KMS-11 (cell line): ENCODE results near the gene RNFT2.

Experiments used
- H2AFZ ChIP-seq: fragments of 200-600 bp; sonication (generic); 2 replicates; pipeline ENCODE4 v1.6.1; 2016; ENCODE audit warnings: antibody characterized with exemption, mixed run types, low read depth
- H3K27ac ChIP-seq: fragments of 200-600 bp; sonication (generic); 2 replicates; pipeline ENCODE4 v1.6.1; 2016; ENCODE audit warnings: mild to moderate bottlenecking, mixed run types
- H3K27me3 ChIP-seq: fragments of 200-600 bp; sonication (generic); 2 replicates; pipeline ENCODE4 v1.6.1; 2017; ENCODE audit warnings: mild to moderate bottlenecking, low read depth, mixed run types, moderate library complexity; ENCODE audit not compliant: insufficient read depth
- H3K36me3 ChIP-seq: fragments of 200-600 bp; sonication (generic); 2 replicates; pipeline ENCODE4 v1.6.1; 2017; ENCODE audit warnings: mild to moderate bottlenecking, mixed run types; ENCODE audit not compliant: insufficient read depth
- H3K4me1 ChIP-seq: fragments of 200-600 bp; sonication (generic); 2 replicates; pipeline ENCODE4 v1.6.1; 2016; ENCODE audit warnings: mild to moderate bottlenecking, low read depth, mixed run types; ENCODE audit not compliant: poor library complexity, severe bottlenecking
- H3K4me2 ChIP-seq: fragments of 200-600 bp; sonication (generic); 2 replicates; pipeline ENCODE4 v1.7.0; 2016; ENCODE audit warnings: mild to moderate bottlenecking, mixed run types
- H3K4me3 ChIP-seq: fragments of 200-600 bp; sonication (generic); IDR thresholded peaks from 2 replicates; pipeline ENCODE4 v1.6.1; 2017; ENCODE audit warnings: low read depth, low read length, mixed read lengths; ENCODE audit not compliant: insufficient read depth
- H3K79me2 ChIP-seq: fragments of 200-600 bp; sonication (generic); 2 replicates; pipeline ENCODE4 v1.6.1; 2016; ENCODE audit warnings: low read depth, mixed run types; ENCODE audit not compliant: insufficient read depth
- H3K9ac ChIP-seq: fragments of 200-600 bp; sonication (generic); 2 replicates; pipeline ENCODE4 v1.6.1; 2016; ENCODE audit warnings: mild to moderate bottlenecking, mixed run types
- H4K20me1 ChIP-seq: fragments of 200-600 bp; sonication (generic); 2 replicates; pipeline ENCODE4 v1.6.1; 2016; ENCODE audit warnings: mild to moderate bottlenecking, mixed run types; ENCODE audit not compliant: insufficient read depth
- TF ChIP-seq, protein P1 (sequence below): fragments of 200-600 bp; sonication (generic); conservative IDR thresholded peaks from 2 replicates; pipeline ENCODE4 v1.6.1; 2017; ENCODE audit warnings: low read depth, mild to moderate bottlenecking, antibody characterized with exemption, low read length, moderate library complexity, mixed read lengths

Gene RNFT2

GRCh38 chr12:116839287-116839830 lies 101.2 kb downstream of the RNFT2 start:
- Histone ChIP-seq H2AFZ (no peak overlapping the region), H3K4me2 (no peak overlapping the region), H3K36me3 (no peaks in the 10 kb centered on the region), H3K27me3 (no peaks in the 10 kb centered on the region), H3K9ac (no peak overlapping the region), H4K20me1 (no peaks in the 10 kb centered on the region), H3K27ac (no peak overlapping the region), H3K79me2 (no peaks in the 10 kb centered on the region), H3K4me3 (no peak overlapping the region), H3K4me1 (no peaks in the 10 kb centered on the region)
- TF ChIP-seq, protein P1, sequence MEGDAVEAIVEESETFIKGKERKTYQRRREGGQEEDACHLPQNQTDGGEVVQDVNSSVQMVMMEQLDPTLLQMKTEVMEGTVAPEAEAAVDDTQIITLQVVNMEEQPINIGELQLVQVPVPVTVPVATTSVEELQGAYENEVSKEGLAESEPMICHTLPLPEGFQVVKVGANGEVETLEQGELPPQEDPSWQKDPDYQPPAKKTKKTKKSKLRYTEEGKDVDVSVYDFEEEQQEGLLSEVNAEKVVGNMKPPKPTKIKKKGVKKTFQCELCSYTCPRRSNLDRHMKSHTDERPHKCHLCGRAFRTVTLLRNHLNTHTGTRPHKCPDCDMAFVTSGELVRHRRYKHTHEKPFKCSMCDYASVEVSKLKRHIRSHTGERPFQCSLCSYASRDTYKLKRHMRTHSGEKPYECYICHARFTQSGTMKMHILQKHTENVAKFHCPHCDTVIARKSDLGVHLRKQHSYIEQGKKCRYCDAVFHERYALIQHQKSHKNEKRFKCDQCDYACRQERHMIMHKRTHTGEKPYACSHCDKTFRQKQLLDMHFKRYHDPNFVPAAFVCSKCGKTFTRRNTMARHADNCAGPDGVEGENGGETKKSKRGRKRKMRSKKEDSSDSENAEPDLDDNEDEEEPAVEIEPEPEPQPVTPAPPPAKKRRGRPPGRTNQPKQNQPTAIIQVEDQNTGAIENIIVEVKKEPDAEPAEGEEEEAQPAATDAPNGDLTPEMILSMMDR: no peak

GRCh38 chr12:116843085-116843484 lies 105.0 kb downstream of the RNFT2 start:
- Histone ChIP-seq H3K27ac (no peak overlapping the region), H3K27me3 (no peaks in the 10 kb centered on the region), H3K9ac (no peak overlapping the region), H3K4me2 (no peak overlapping the region), H3K4me3 (no peak overlapping the region), H3K36me3 (no peaks in the 10 kb centered on the region), H3K4me1 (no peaks in the 10 kb centered on the region), H4K20me1 (no peaks in the 10 kb centered on the region), H2AFZ (no peak overlapping the region), H3K79me2 (no peaks in the 10 kb centered on the region)
- TF ChIP-seq, protein P1: no peak

GRCh38 chr12:116849216-116849615 lies 111.1 kb downstream of the RNFT2 start:
- H2AFZ ChIP-seq: no peak overlapping the region
- no peak overlapping the region for H3K4me3 ChIP-seq
- no peak overlapping the region for H3K9ac ChIP-seq
- H3K4me2 ChIP-seq: no peak overlapping the region
- no peaks in the 10 kb centered on the region for H3K4me1 ChIP-seq
- H3K79me2 ChIP-seq: no peaks in the 10 kb centered on the region
- no peaks in the 10 kb centered on the region for H3K36me3 ChIP-seq
- no peaks in the 10 kb centered on the region for H3K27me3 ChIP-seq
- TF ChIP-seq, protein P1: no peak
- no peak overlapping the region for H3K27ac ChIP-seq
- no peaks in the 10 kb centered on the region for H4K20me1 ChIP-seq

GRCh38 chr12:116852303-116852702 lies 114.2 kb downstream of the RNFT2 start:
- TF ChIP-seq, protein P1: no peak
- H3K4me2 ChIP-seq: no peak overlapping the region
- no peak overlapping the region for H3K4me3 ChIP-seq
- H3K79me2 ChIP-seq: no peaks in the 10 kb centered on the region
- no peaks in the 10 kb centered on the region for H3K4me1 ChIP-seq
- no peak overlapping the region for H3K27ac ChIP-seq
- no peaks in the 10 kb centered on the region for H4K20me1 ChIP-seq
- H3K36me3 ChIP-seq: no peaks in the 10 kb centered on the region
- no peaks in the 10 kb centered on the region for H3K27me3 ChIP-seq
- no peak overlapping the region for H2AFZ ChIP-seq
- no peak overlapping the region for H3K9ac ChIP-seq
